AG09309 (cell line): ENCODE measurements around the gene ZNF471.

Experiments used
- DNase-seq: peaks from one replicate; pipeline ENCODE4 v3.0.0-alpha.2; 2010; ENCODE audit warnings: low read depth
- H3K4me3 ChIP-seq: 2 replicates; pipeline ENCODE4 v1.5.1; 2011; ENCODE audit warnings: mild to moderate bottlenecking, low read depth, low read length, moderate library complexity; ENCODE audit not compliant: control insufficient read depth
- TF ChIP-seq, protein P1 (sequence below): IDR thresholded peaks from 2 replicates; pipeline ENCODE4 v1.5.1; 2011; ENCODE audit warnings: mild to moderate bottlenecking, low read depth, low read length, inconsistent platforms; ENCODE audit not compliant: insufficient read depth, control insufficient read depth; ENCODE audit errors: missing control alignments

ZNF471 gene

DNA sequence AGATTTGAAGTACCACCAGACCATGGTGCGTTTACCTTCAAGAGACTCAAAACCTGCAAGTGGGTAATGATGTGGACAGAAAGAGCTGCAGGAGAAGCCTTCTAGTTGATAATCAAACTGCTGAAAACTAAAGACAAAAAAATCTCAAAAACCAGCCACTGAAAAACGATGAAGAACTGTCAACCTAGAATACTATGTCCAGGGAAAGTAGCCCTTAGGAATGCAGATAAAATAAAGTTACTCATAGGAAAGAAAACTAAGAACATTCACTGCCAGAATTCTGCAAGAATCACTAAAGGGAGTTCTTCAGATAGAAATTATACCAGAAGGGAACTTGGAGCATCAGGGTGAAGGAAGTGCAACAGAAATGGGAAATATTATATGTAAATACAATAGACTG, 64.9 kb downstream of the ZNF471 start:
- no peak overlapping the region for H3K4me3 ChIP-seq
- TF ChIP-seq, protein P1, sequence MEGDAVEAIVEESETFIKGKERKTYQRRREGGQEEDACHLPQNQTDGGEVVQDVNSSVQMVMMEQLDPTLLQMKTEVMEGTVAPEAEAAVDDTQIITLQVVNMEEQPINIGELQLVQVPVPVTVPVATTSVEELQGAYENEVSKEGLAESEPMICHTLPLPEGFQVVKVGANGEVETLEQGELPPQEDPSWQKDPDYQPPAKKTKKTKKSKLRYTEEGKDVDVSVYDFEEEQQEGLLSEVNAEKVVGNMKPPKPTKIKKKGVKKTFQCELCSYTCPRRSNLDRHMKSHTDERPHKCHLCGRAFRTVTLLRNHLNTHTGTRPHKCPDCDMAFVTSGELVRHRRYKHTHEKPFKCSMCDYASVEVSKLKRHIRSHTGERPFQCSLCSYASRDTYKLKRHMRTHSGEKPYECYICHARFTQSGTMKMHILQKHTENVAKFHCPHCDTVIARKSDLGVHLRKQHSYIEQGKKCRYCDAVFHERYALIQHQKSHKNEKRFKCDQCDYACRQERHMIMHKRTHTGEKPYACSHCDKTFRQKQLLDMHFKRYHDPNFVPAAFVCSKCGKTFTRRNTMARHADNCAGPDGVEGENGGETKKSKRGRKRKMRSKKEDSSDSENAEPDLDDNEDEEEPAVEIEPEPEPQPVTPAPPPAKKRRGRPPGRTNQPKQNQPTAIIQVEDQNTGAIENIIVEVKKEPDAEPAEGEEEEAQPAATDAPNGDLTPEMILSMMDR, result no peak
- DNase-seq, result no peak

DNA sequence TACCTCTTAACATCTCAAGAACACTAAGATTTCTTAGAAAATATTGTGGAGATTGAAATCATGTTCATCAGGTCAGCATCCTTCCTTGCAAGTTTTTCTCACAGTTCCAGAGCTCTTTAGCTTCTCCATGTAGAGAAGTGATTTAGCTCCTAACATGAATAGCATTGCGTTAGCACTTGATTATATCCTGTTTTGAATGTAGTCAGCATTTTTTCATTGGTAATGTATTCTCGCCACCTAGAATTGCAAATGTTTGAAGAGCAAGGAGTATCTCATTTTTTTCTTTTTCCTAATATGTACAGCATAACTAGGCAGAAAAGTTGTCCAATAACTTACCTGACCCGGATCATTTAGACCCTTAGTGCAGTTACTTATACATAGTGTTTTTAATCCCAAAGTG, 66.3 kb downstream of the ZNF471 start:
- TF ChIP-seq, protein P1, result no peak
- H3K4me3 ChIP-seq, result no peak overlapping the region
- no peak for DNase-seq

DNA sequence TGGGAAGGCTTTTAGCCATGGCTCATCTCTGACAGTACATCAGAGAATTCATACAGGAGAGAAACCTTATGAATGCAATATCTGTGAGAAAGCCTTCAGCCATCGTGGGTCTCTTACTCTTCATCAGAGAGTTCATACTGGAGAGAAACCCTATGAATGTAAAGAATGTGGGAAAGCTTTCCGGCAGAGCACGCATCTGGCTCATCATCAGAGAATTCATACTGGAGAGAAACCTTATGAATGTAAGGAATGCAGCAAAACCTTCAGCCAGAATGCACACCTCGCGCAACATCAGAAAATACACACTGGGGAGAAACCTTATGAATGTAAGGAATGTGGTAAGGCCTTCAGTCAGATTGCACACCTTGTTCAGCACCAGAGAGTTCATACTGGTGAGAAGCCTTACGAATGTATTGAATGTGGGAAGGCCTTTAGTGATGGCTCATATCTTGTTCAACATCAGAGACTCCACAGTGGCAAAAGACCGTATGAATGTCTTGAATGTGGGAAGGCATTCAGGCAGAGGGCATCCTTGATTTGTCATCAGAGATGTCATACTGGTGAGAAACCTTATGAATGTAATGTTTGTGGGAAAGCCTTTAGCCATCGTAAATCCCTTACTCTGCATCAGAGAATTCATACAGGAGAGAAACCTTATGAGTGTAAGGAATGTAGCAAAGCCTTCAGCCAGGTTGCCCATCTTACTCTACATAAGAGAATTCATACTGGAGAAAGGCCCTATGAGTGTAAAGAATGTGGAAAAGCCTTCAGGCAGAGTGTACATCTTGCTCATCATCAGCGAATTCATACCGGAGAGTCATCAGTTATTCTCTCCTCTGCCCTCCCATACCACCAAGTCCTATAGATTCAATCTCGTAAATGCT, 70.3 kb downstream of the ZNF471 start:
- TF ChIP-seq, protein P1, result no peak
- no peak for DNase-seq
- H3K4me3 ChIP-seq, result no peak overlapping the region
